Camera-type eye (tissue), 1 donor: ENCODE results near the gene SLC25A36. TPM values are rescaled to one million over a fixed set of nuclear protein-coding genes. Genes with fewer than 3 reads are reported as not detected.

Experiments
- total RNA-seq: library from RNA; depleted of rRNA; stranded (reverse); fragments of >200 nt; gene quantifications from one replicate; pipeline ENCODE4 v1.2.3, GENCODE V29; 2014

The SLC25A36 gene, protein sequence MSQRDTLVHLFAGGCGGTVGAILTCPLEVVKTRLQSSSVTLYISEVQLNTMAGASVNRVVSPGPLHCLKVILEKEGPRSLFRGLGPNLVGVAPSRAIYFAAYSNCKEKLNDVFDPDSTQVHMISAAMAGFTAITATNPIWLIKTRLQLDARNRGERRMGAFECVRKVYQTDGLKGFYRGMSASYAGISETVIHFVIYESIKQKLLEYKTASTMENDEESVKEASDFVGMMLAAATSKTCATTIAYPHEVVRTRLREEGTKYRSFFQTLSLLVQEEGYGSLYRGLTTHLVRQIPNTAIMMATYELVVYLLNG
- total RNA-seq, result 277 TPM

DNA sequence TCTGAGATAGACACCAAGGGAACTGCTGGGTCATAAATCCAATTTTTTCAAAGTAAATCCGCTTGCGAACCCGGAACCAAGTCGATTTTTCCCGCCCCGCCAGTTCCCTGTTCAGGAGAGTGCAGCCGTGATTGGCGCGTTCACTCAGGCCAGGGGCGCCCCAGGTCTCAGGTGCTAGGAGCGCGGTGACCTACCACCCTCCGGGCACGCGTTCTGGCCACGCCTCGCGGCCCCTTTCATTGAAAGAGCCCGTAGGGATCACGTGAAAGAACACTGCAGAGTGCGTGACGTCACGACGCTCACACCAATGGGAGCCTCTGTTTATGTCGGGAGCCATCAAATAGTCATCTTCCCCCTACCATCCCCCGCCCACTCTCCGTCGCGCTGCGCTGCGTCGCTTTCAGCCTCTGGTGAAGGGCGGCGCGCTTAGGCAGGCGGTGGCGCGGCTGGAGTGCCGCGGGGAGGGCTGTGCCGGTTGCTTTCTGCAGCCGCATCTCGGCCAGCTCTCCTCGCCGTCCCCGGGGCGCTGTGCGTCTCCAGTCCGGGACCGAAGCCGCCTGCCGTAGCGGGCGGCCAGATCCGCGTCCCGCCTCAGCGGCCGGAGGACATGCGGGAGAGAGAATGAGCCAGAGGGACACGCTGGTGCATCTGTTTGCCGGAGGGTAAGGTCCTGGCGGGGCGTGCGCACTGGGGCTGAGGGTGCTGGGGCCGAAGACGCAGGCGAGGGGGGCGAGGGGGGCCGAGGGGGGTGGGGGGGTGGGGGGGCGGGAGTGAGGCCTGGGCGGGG lies at the start of gene SLC25A36:
Gene SLC25A36 (plus strand): TSS at position 403 of the 787 bp plus-strand sequence. CDS start 219 bp downstream, at position 622.

Other genes starting within 250 kb of the SLC25A36 start
- gene SPSB4, start 109.5 kb downstream of the SLC25A36 start, total RNA-seq, result 13.7 TPM